ENCODE data around the gene PXDN.
"Not testable (repeated sequence)": the region's sequence is repeated elsewhere in the genome, so short reads cannot be mapped to it uniquely, and the experiment has no call there.

The PXDN gene

DNA sequence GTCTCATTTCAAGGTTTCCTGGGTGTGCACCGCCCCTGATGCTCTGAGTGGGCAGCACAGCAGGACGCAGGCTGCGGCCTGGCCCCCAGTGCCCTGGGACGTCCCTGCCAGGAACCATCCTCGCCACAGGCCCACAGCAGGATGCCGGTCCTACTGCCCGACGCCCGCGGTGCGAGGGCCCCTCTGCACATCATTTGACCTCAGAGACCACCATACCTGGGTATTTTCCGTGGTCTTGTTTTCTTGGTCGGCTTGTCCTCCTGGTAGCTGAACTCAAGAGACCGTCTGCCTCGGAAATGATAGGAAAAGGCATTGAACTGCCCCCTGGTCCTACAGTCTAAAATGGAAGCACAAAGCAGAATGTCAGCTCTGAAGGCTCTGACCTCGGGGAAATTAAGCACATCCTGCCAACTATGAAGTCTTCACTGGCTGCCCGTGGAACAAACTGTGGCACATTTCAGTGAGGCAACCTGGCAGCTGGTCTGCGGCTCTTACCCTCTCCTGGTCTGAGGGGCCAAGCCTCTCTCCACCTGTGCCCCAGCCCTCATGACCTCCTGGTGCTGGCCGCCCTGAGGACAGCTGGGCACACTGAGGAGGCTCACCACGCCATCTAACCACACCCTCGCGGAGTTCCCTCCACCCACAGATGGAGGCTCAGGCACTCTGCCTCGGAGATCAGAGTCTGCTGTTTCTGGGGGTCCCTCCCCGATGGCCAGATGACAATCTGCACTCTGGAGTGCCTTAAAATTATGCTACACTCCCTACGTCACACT, 105.0 kb downstream of the PXDN start:
- DNase-seq: no peak

DNA sequence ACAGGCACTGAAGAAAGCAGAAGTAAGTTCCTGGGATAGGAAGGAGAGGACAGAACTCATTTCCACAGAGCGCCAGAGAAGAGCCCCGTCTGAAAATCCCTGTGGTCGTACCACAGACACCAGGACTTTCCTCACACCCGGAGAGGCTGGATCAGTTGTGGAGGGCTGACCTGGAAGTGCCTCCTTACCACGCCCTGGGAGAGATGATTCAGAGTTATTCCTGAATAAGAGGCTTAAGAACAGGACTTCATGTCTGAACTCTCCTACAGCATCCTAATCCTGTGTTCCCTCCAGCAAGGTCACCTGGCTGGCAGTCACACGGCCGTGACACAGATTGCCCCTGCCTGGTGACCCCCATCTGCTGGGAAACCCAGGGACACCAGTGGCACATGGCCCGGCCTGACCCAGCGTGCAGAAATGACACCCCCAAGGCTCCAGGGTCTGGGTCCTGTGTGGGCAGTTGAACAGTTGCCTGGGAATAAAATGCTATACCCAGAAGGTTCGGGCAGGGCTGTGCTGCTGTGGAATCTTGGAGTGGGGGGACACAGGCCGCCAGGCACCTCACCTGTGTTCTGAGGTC, 105.9 kb downstream of the PXDN start:
- no peak for DNase-seq

DNA sequence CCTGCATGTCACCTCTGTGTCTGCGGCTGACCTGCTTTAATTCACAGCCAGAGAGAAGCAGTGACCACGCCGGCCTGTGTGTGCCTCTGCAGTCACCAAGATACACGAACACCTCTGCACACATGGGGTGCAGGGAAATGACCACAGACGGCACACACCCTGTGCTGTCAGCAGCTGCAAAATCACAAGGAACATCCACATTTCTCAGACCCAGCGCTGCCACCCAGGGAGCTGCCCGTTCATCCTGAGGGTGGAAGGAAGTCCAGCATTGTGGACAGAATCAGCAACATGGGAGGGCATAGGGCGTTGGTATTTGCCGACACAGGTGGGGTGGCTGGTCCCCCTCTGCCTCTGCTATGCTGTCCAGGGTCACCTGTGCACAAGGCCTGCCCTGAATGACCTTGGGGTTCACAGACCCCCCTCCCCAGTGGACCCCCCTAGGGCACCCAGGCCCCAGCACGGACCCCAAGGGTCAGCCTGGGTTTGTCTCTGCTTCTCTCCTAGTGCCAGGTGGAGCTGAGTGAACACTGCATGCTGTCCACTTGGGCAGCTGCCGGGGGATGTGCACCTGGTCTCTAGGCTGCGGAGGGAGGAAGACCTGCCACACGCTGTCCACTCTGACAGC, 107.4 kb downstream of the PXDN start:
- DNase-seq: no peak

DNA sequence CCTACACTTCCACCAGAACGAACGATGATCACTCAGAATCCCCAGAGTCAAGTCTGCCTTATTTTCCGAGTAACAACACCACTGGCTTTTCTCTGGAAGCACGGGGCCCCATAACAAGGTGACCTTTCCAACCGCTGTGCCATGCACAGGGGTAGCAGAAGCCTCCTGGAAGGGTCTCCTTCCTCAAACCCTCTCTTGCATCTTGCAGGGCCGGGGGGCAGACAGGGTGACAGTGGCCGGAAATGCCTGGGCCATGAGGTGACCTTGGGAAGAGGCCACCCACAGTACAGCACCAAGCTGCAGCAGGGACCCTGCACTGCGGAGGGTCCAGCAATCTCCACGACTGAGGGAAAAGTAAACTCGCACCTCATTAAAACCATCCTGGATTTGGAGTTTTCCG, 108.5 kb downstream of the PXDN start:
- DNase-seq: no peak

DNA sequence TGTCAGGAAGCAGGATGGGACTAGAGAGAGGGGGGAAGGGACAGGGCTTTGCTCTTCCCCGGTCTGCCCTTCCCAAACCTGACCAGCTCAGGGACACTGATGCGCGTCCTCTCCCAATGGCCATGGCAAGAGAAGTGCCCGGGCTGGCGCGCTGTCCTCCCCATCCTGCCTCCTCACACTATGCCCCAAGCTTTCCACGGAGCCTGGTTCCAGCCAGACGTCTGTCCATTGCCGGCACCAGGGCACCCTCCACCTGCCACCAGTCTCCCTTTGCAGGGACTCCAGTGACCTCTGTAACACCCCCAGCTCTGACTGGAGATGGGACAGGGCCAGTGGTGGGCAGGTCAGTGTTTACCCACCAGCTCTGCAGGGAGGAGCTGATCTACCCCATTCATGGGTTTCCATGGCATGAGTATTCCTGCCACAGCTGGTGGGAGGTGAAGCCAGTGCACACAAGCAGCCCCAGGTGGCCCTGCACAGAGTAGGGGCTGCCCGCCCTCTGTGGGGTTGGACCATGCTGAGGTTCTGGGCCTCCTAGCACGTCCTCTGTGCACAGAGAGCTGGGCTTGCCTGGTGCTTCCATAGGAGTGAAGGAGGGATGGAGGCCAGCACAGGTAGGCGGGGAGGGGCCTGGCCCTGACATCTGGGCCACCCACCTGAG, 109.5 kb downstream of the PXDN start:
- DNase-seq: no peak

DNA sequence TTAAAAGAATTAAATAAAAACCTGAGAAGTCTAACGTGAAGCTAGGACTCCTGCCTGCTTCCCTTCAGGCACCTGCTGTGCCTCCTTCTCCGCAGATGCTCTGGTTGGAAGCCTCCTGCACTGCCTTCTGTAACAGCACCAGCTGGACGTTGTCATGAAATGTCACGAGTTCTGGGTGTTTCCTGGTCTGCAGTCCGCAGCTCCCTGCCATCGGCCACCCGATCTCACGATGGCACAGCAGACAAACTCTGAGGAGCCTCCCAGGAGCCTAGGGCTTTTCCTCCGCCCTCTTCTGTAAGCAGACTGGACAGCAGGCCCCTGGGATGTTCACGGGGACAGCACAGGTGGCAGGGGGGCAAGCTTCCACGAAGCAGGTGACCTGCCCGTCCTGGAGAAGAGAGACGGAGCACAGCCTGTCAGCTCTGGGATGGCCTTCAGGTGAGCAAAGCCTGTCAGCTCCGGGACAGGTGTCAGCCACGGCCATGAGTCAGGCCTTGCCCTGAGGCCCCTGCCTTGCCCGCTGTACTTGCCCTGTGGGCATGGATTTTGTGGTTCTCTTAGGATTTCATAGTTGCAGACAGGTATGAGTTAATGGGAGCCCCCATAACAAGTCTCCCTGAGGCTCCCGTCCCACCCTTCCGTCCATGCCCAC, 110.3 kb downstream of the PXDN start:
- DNase-seq: no peak

DNA sequence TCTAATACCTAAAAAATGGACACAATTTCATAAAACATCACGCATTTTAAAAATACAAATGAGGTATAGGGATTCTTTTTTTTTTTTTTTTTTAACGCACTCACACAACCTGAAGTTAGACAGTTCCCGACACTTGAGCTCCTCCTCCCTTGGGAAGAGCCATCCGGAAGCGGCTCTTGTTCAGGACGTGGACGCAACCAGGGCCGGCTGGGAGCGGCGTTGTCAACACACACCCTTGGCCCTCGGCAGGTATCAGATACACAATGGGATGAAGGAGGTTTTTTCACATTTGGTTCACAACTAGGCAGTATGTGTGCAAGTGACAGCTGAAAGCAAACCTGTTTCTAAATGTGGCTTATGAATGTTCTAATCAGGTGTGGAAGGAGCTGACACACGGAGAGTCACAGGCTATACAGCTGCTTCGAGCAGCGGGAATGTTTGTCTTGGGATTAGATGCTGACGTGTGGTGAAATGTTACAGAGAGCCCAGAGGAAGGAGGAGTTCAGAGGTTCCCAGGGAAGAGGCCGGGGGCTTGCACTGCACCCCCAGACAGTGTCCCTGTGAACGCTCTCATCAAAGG, 111.1 kb downstream of the PXDN start:
- DNase-seq: no peak

DNA sequence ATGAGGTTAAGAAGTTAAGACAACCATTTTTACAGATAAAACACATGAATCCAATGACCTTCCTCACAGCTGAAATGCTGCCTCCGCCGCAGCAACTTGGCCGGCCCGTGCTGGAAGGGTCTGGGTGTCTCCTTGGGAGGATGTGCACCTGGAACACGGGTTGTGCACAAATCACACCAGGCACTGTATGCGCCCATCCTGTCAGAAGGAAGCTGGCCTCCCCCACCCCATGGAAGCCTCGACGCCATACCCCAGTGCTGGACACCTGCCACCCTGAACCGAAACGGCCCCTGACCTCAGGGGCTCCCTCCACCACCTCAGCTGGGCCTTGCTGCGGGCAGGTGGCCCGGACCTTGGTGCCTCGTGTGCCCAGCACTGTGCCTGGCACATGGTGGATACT, 111.8 kb downstream of the PXDN start:
- no peak for DNase-seq

DNA sequence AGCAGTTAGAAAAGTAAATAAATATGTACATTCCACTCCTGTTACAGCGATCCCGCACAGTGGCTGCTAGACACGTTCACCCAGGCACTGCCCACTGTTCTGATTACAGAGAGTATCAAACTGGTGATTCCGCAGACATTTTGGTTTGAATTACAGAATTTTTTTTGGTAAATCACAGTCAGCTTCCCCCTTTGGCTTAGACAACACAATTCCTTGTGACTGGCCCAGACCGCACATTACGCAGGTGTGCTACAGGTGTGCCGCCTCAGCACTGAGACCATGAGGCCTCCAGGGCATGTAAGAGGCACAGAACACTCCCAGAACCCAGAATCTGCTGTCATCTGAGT, 112.3 kb downstream of the PXDN start:
- DNase-seq: no peak

DNA sequence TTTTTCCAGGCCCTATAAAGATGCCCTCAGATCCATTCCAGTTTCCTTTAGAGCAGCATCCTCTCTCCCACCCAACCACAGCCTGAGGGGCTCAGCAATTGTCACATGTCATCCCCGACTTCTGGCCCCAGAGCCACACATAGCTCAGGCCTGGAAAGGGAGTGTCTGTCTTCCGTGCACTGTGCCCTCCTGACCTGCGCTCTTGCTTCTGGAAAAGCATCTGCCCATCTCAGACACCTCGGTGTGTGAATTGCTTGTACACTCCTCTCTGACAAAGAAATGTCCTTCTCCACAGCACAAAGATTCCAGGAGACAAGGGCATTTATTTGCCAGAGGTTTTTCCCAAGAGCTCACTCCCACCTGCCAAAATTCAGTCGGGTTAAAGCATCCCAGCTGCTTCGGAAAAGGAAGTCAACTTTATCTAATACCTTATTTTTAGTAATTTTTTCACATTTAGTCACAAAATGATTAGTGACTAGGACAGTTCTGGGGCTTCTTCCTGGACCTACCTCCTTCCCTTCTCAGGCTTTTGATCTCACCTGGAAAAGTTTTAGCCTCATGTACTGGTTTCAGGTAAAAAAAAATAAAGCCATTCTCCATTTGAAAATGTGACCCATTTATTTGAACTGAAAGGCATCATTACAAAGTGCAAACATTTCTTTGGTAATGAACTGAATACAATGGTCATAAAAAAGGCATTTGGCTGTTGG, 112.9 kb downstream of the PXDN start:
- no peak for DNase-seq

DNA sequence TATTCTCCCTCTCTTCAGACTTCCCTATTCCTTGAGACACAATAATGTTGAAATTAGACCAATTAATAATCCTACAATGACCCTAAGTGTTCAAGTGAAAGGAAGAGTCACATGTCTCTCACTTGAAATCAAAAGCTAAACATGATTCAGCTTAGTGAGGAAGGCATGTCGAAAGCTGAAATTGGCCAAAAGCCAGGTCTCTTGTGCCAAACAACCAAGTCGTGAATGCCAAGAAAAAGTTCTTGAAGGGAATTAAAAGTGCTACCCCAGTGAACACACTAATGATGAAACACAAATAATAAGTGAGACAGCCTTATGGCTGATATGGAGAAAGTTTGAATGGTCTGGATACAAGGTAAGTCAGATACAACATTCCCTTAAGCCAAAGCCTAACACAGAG, 115.4 kb downstream of the PXDN start:
- DNase-seq: peak in 2 of 58 donors; percentile 1 to 10

DNA sequence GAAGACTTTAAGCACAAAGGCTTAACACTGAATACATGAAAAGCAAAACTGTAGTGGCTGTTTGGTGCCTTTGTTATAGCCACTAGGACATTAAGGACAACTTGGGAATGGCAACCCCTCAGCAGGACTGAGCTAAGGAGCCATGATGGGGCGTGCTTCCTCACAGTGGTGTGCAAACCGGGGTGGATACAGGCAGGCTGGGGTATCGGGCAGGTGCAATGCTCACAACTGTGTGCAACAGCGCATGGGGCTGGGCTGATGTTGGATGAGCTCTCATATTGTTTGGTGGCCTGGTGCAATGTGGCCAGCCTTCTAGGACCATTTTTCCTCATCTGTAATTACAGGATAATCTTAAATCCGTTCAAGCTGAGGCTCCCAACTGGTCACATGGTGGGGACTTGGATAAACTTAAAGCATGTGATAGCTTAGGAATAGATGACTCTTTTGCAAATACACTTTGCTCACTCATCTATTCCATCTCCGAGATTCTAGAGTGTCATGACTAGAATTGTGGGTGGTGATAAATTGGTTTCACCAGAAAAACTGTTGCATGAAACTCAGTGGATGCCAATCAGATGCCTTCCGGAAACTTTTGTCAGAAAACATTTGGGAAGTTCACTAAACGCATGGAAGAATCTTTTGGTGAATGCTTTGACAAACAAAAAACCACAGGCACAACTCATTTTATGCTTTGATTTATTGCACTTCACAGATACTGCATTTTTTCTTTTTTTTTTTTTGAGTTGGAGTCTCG, 116.5 kb downstream of the PXDN start:
- no peak for DNase-seq

DNA sequence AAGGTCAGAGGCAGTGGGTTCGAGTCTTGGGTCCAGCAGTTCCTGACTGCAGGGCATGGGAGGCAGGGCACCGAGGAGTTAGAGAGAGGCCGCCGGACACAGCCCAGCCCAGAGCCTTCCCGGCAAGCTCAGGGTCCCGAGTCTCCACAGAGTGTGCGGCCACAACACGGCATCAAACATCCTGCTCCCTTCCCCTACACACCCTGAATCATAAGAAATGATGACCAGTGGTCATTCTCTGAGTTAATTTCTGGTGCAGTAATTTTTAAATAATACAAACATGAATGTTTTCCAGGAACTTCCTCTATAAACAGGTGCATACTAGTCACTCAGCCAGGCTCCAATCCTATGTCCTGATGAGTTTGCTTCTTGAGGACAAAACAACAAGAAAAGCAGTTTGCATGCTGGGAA, 118.0 kb downstream of the PXDN start:
- no peak for DNase-seq

DNA sequence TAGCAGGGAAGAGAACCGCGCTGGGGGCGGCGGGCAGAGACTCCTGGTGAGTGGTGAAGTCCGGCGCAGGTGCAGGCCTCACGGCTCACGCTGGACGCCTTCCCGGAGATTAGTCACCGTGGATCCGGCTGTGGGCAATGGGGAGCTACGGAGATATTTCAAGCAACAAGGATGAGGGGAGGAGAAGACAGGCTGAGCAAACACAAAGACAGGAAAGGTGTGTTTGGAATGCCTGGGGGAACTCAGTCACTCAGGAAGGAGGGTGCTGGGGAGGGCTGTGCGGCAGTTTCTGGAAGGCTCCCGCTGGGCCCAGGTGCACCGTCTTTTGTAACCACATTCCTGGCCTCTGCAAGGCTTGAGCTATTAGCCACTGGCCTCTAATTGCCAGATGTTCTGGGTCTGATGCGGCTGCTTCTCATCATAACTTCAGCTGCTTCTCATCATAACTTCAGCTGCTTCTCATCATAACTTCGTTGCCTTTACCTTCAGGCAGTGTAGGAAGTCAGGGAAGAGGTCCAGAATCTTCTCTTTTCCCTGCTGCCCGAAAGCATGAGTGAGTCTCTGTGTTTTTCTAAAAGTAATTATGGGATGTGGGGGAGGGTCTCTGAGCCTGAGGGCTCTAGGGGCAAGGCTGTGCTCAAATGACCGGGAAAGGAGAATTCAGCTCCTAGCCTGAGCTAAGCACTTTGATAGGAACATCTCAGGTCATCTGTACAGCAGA, 118.9 kb downstream of the PXDN start:
- DNase-seq: peak in 3 of 58 donors; percentile 12 to 37 (median 18)

DNA sequence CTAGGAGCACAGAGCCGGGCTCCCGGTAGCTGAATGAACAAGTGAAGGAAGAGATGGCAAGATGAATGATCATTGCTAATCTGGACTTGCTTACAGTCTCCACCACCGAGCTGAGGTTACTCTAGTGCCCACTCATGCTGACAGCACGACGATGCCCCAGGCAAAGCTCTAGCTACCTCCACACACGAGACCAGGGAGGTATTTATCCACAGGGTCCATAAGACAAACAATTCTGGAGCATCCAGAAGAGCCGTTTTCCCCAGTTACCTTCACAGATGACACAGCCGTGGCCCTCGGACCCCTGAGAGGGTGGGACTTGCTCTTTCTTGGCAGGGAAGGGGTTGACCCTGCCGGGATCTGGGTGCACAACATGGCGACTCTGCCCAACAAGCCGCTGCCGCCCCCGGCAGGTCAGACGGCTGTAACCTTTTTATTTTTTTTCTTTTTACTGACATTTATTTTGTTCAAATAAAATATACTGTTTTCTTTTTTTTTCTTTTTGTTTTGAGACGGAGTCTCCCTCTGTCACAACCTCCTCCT, 120.3 kb downstream of the PXDN start:
- no peak for DNase-seq

DNA sequence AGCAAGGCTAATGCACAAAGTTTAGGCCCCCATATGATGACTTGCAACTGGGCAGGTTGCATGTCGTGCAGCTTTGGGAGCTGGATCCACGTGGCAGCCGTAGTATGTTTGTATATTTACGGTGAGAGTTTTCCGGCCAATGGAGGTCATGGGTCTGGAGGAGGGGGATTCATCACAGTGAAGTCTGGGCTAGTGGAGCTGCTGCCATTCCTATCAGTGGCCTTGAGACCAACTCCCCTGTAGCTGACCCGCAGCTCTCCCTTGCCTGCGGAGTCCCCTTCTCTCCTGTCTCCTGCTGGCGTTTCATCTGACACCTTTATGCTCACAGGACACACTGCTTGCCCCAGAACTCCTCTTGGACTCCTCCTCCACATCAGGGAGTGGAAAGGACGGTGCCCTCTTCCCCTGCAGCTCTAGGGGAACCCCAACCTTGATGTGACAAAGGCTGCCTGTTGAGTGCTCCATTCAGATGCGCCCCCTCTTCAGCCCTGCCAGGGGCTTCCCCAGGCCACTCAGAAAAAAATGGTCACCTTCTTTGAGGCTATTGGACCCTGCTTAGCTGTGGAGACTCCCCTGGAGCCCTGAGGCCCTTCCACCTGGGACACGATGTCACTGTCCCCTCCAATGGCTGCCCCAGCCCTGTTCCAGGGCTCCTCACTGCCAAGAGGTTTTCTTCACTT, 121.7 kb downstream of the PXDN start:
- DNase-seq: no peak

DNA sequence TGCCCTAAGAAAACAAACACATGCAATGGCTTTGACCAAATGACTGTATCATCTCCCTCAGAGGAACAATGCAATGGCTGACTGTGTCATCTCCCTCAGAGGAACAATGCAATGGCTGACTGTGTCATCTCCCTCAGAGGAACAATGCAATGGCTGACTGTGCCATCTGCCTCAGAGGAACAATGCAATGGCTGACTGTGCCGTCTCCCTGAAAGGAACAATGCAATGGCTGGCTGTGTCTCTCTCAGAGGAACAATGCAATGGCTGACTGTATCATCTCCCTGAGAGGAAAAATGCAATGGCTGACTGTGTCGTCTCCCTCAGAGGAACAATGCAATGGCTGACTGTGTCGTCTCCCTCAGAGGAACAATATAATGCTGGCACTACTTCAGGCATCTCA, 122.3 kb downstream of the PXDN start:
- not testable (repeated sequence) for DNase-seq

DNA sequence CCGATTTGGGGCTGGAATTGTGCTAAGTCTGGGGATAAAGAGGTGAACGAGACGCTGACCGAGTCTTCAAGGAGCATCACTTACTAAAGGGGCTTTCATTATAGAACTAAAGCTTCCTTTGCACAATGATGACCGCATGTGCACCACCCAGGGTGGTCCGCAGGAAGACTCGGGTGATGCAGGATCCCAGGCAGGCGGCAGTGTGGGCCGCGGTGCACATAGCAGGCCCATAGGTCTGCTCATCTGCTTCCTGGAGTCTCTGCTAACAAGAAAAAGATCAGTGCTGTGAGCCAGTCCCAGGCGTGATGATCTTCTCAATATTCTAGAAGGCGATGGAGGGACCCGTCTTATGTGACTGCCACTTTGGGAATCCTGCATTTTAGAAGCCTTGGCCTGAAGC, 122.8 kb downstream of the PXDN start:
- DNase-seq: no peak
